Measurements from ENCODE around the gene INPP5A. TPM values are rescaled to one million over a fixed set of nuclear protein-coding genes. Genes with fewer than 3 reads are reported as not detected.

INPP5A gene
- total and polyA plus RNA-seq, 11 donors, result 38.6 to 179 (median 102) TPM

DNA sequence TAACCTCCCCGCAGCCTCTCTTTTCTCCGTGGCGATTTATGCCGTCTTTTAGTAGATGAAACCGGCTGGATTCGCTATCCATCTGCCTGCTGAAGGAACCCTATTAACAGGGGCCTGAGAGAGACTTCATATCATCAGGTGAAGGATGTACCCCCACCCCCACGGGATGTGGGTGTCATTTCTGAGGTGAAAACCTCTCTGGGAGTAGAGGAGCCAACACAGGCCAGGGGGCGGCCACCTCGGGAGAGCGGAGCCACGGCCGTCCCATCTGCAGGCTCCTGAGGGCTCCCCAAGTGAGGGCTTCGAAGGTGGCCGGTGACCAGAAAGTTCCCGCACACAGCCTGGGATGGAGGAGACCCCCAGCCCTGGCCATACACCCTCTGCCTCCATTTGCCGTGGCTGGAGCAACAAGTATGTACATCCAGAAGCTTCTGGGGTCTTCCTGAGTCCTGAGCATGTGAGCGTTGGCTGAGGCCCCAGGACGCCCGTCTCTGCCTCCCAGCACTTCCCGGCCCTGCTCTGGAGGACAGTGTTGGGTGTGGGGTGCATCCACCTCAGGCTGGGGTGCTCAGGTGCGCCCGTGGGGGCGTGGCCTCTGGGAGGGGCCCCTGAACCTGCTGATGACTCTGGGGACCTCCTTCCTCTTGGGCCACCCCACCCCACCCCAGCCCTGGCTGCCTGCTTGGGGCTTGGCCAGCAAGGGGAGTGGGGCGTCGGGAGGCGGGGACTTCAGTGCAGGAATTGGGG lies 163.7 kb downstream of the INPP5A start:
- TF ChIP-seq POLR2A (IDR thresholded peaks at IDR 0.05), result no peak
- TF ChIP-seq, protein P1, sequence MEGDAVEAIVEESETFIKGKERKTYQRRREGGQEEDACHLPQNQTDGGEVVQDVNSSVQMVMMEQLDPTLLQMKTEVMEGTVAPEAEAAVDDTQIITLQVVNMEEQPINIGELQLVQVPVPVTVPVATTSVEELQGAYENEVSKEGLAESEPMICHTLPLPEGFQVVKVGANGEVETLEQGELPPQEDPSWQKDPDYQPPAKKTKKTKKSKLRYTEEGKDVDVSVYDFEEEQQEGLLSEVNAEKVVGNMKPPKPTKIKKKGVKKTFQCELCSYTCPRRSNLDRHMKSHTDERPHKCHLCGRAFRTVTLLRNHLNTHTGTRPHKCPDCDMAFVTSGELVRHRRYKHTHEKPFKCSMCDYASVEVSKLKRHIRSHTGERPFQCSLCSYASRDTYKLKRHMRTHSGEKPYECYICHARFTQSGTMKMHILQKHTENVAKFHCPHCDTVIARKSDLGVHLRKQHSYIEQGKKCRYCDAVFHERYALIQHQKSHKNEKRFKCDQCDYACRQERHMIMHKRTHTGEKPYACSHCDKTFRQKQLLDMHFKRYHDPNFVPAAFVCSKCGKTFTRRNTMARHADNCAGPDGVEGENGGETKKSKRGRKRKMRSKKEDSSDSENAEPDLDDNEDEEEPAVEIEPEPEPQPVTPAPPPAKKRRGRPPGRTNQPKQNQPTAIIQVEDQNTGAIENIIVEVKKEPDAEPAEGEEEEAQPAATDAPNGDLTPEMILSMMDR (IDR thresholded peaks at IDR 0.05), result no peak
- no peak overlapping the region for H3K4me3 ChIP-seq
- intact Hi-C loops (cut with DNase I), result no loop called here
- peaks cover 0 to 15% (median 11%) of the 10 kb centered on the region in 12 donors for H3K9me3 ChIP-seq
- peaks cover 0 to 16% (median 5%) of the 10 kb centered on the region in 12 donors for H3K4me1 ChIP-seq
- no peak for ATAC-seq
- H3K27ac ChIP-seq, result peak overlapping the region in 1 of 12 donors; percentile 67
- peak in 2 of 5 donors; percentile 25 to 53 for DNase-seq
- 90 to 96% (median 96%) methylated on average over 18 to 26 of the region's 26 CpGs for WGBS, 4 donors
- peaks cover 0 to 40% (median 15%) of the 10 kb centered on the region in 9 donors for H3K36me3 ChIP-seq
- H3K27me3 ChIP-seq, result no peaks in the 10 kb centered on the region

DNA sequence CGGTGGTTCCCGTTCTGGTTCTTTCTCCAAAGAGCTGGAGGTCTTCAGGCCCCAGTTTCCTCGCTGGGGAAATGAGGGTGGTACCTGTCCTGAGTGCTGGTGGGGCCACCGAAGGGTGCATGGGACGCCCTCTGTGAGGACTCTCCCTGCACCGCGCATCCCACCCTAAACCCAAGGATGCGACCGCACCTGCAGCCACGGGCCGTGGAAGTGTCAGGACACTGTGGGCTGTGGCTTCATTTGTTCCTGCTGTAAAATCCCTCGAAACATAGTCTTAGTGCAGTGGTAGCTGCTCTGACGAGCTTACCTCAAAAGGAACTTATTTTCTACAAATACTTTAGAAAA lies 164.2 kb downstream of the INPP5A start:
- no peak for ATAC-seq
- Histone ChIP-seq H3K27me3 (no peaks in the 10 kb centered on the region), H3K4me1 (peaks cover 0 to 16% (median 5%) of the 10 kb centered on the region in 12 donors), H3K36me3 (peaks cover 0 to 46% (median 15%) of the 10 kb centered on the region in 9 donors), H3K9me3 (peaks cover 0 to 18% (median 12%) of the 10 kb centered on the region in 12 donors), H3K4me3 (no peak overlapping the region), H3K27ac (no peak overlapping the region)
- intact Hi-C loops (cut with DNase I), result no loop called here
- TF ChIP-seq POLR2A (IDR thresholded peaks at IDR 0.05), result no peak
- TF ChIP-seq, protein P1 (IDR thresholded peaks at IDR 0.05), result no peak
- peak in 1 of 5 donors; percentile 18 for DNase-seq
- WGBS, 4 donors, result 96 to 98% (median 97%) methylated on average over 11 to 13 of the region's 13 CpGs

DNA sequence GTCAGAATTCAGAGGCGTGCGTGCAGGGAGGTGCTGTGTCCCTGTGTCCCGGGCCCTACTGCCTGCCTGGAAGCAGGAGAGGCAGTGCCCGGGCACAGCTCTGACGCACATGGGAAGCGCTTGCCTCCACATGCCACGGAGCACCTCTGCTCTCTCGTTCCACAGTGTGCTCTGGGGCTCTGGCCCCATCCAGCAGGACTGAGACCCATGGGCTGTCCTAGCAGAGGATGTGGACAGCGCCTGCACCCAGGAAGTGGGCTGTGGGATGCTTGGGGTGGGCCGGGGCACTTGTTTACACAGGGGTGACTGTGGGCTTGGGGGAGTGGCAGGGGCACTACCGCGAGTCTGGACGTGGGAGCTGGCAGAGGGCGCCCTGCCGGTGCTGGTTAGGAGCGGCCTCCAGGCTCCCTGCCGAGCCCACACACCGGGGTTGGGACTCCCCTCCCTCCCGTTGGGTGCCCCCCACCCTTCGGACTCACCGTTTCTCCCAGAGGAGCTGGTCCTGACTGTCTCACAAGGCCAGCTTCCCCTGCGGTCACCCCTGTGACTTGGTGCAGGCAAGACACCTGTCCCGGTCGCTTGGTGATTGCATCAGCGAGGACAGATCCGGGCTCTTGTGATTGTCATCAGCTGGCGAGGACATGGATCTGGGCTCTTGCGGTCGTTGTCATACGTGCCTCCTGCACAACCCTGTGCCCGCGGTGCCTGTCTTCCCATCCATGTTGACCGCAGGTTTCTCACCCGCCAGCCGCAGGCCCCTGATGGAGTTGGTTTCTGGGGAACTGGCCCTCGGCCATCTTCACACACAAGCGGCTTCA lies 165.2 kb downstream of the INPP5A start:
- TF ChIP-seq POLR2A (IDR thresholded peaks at IDR 0.05), result no peak
- TF ChIP-seq, protein P1 (IDR thresholded peaks at IDR 0.05), result no peak
- Histone ChIP-seq H3K27ac (no peak overlapping the region), H3K4me1 (peaks cover 0 to 16% (median 5%) of the 10 kb centered on the region in 12 donors), H3K36me3 (peaks cover 0 to 45% (median 15%) of the 10 kb centered on the region in 9 donors), H3K27me3 (no peaks in the 10 kb centered on the region), H3K9me3 (peaks cover 0 to 18% (median 12%) of the 10 kb centered on the region in 12 donors), H3K4me3 (no peak overlapping the region)
- DNase-seq (peak in 2 of 5 donors; percentile 27 to 48), ATAC-seq (no peak)
- intact Hi-C loops (cut with DNase I), result no loop called here
- WGBS, 4 donors, result 91 to 94% (median 93%) methylated on average over 27 to 37 of the region's 37 CpGs
